ENCODE results near the gene SIM2. TPM values are rescaled to one million over a fixed set of nuclear protein-coding genes. Genes with fewer than 3 reads are reported as not detected.

The SIM2 gene
- 2.1 and 4.3 TPM in 2 replicates for total RNA-seq

GRCh38 chr21:36698981-36699545 is at the start of gene SIM2:
TSS of gene SIM2 (plus strand) at chr21:36699115. CDS start at chr21:36699747, 632 bp downstream.

Other genes with a start within 250 kb of the SIM2 start
- gene CLDN14, start 219.0 kb upstream of the SIM2 start, total RNA-seq = not detected in 2 replicates

Measured in placental epithelial cell (primary cell).